ENCODE data around the gene TMEM231. TPM values are rescaled to one million over a fixed set of nuclear protein-coding genes. Genes with fewer than 3 reads are reported as not detected.
A peak's percentile ranks its signal among the peaks of the same experiment; 100 is the strongest.

The TMEM231 gene
- total and polyA plus RNA-seq, 2 donors from 2014 or later = 8.6 to 13.7 TPM

- no peaks in the 10 kb centered on the region for H3K4me1 ChIP-seq (ENCODE audit: control insufficient read depth in 2 of 3, insufficient read depth in 2 of 3, low read depth in 1 of 3, low read length in 3 of 3)
- H3K27ac ChIP-seq (ENCODE audit: low read depth in 2 of 2, low read length in 2 of 2) = no peak overlapping the region
- no peaks in the 10 kb centered on the region for H3K27me3 ChIP-seq (ENCODE audit: control insufficient read depth, insufficient read depth, low read length)
- no peak overlapping the region for H3K4me3 ChIP-seq (ENCODE audit: low read length in 3 of 3)
- no peaks in the 10 kb centered on the region for H3K36me3 ChIP-seq (ENCODE audit: control insufficient read depth in 2 of 3, insufficient read depth in 3 of 3, low read length in 3 of 3)
- H3K9ac ChIP-seq (ENCODE audit: low read length in 3 of 3) = no peak overlapping the region
- TF ChIP-seq CTCF (IDR thresholded peaks at IDR 0.05; ENCODE audit: borderline replicate concordance, extremely low read depth, insufficient read depth) = no peak
- FAIRE-seq (no peak), DNase-seq (peak in 4 of 5 donors; percentile 15 to 65 (median 52))
- no peaks in the 10 kb centered on the region for H3K9me3 ChIP-seq (ENCODE audit: control insufficient read depth in 2 of 3, insufficient read depth in 1 of 3, low read length in 3 of 3)
- intact Hi-C loops (cut with DNase I) = no loop called here
These were observed 21.4 kb downstream of the TMEM231 start for GRCh38 chr16:75534560-75535205.

- Histone ChIP-seq H3K4me3 (ENCODE audit: low read length in 3 of 3) (no peak overlapping the region), H3K27me3 (ENCODE audit: control insufficient read depth, insufficient read depth, low read length) (no peaks in the 10 kb centered on the region), H3K4me1 (ENCODE audit: control insufficient read depth in 2 of 3, insufficient read depth in 2 of 3, low read depth in 1 of 3, low read length in 3 of 3) (no peaks in the 10 kb centered on the region), H3K9ac (ENCODE audit: low read length in 3 of 3) (no peak overlapping the region), H3K9me3 (ENCODE audit: control insufficient read depth in 2 of 3, insufficient read depth in 1 of 3, low read length in 3 of 3) (no peaks in the 10 kb centered on the region), H3K36me3 (ENCODE audit: control insufficient read depth in 2 of 3, insufficient read depth in 3 of 3, low read length in 3 of 3) (no peaks in the 10 kb centered on the region), H3K27ac (ENCODE audit: low read depth in 2 of 2, low read length in 2 of 2) (no peak overlapping the region)
- intact Hi-C loops (cut with DNase I) = no loop called here
- no peak for TF ChIP-seq CTCF (IDR thresholded peaks at IDR 0.05; ENCODE audit: borderline replicate concordance, extremely low read depth, insufficient read depth)
- FAIRE-seq = no peak
- DNase-seq = peak in 1 of 5 donors; percentile 21
These were observed 23.3 kb downstream of the TMEM231 start for GRCh38 chr16:75532791-75533190.

- FAIRE-seq (no peak), DNase-seq (peak in 1 of 5 donors; percentile 37)
- Histone ChIP-seq H3K27ac (ENCODE audit: low read depth in 2 of 2, low read length in 2 of 2) (no peak overlapping the region), H3K27me3 (ENCODE audit: control insufficient read depth, insufficient read depth, low read length) (no peaks in the 10 kb centered on the region), H3K4me1 (ENCODE audit: control insufficient read depth in 2 of 3, insufficient read depth in 2 of 3, low read depth in 1 of 3, low read length in 3 of 3) (no peaks in the 10 kb centered on the region), H3K36me3 (ENCODE audit: control insufficient read depth in 2 of 3, insufficient read depth in 3 of 3, low read length in 3 of 3) (no peaks in the 10 kb centered on the region), H3K9ac (ENCODE audit: low read length in 3 of 3) (no peak overlapping the region), H3K9me3 (ENCODE audit: control insufficient read depth in 2 of 3, insufficient read depth in 1 of 3, low read length in 3 of 3) (no peaks in the 10 kb centered on the region), H3K4me3 (ENCODE audit: low read length in 3 of 3) (no peak overlapping the region)
- intact Hi-C loops (cut with DNase I) = no loop called here
- TF ChIP-seq CTCF (IDR thresholded peaks at IDR 0.05; ENCODE audit: borderline replicate concordance, extremely low read depth, insufficient read depth) = no peak
These were observed 23.8 kb downstream of the TMEM231 start for GRCh38 chr16:75532142-75532765.

Data from kidney (tissue), 14 donors.